Loucy (cell line): ENCODE results near the gene CCDC158.

Source experiments
- H2AFZ ChIP-seq: fragments of 200-600 bp; sonication (generic); 2 replicates; pipeline ENCODE4 v1.6.0; 2016; ENCODE audit warnings: antibody characterized with exemption, mild to moderate bottlenecking, low read length, moderate library complexity
- H3F3A ChIP-seq: fragments of 200-600 bp; 2 replicates; pipeline ENCODE4 v1.6.0; 2016; ENCODE audit warnings: antibody characterized with exemption, low read depth, mild to moderate bottlenecking
- H3K27me3 ChIP-seq: fragments of 200-600 bp; sonication (generic); 2 replicates; pipeline ENCODE4 v1.6.1; 2014; ENCODE audit warnings: low read length, mild to moderate bottlenecking; ENCODE audit not compliant: insufficient read depth, poor library complexity, severe bottlenecking
- H3K36me3 ChIP-seq: fragments of 200-600 bp; sonication (generic); 2 replicates; pipeline ENCODE4 v1.6.1; 2016; ENCODE audit warnings: low read length; ENCODE audit not compliant: insufficient read depth
- H3K4me1 ChIP-seq: fragments of 200-600 bp; sonication (generic); 2 replicates; pipeline ENCODE4 v1.5.1; 2014; ENCODE audit warnings: low read length, mild to moderate bottlenecking; ENCODE audit not compliant: insufficient read depth, poor library complexity, severe bottlenecking
- H3K4me2 ChIP-seq: fragments of 200-600 bp; sonication (generic); 2 replicates; pipeline ENCODE4 v1.6.0; 2014; ENCODE audit warnings: antibody characterized with exemption, low read length, low read depth, mild to moderate bottlenecking; ENCODE audit not compliant: poor library complexity, severe bottlenecking
- H3K4me3 ChIP-seq: fragments of 200-600 bp; sonication (generic); 2 replicates; pipeline ENCODE4 v1.5.1; 2014; ENCODE audit warnings: low read length, mild to moderate bottlenecking, mixed read lengths; ENCODE audit not compliant: poor library complexity, severe bottlenecking
- H3K79me2 ChIP-seq: fragments of 200-600 bp; sonication (generic); 2 replicates; pipeline ENCODE4 v1.6.1; 2014; ENCODE audit warnings: low read length; ENCODE audit not compliant: insufficient read depth
- H3K9ac ChIP-seq: fragments of 200-600 bp; sonication (generic); 2 replicates; pipeline ENCODE4 v1.6.0; 2014; ENCODE audit warnings: mild to moderate bottlenecking, low read depth, low read length, moderate library complexity; ENCODE audit not compliant: poor library complexity, severe bottlenecking
- H3K9me2 ChIP-seq: fragments of 200-600 bp; sonication (generic); replicated peaks from 2 replicates; pipeline ENCODE4 v1.6.1; 2016; ENCODE audit warnings: low read depth, low read length, mixed read lengths
- H3K9me3 ChIP-seq: fragments of 200-600 bp; sonication (generic); 2 replicates; pipeline ENCODE4 v1.6.1; 2014; ENCODE audit warnings: mild to moderate bottlenecking, antibody characterized with exemption, low read length, low read depth; ENCODE audit not compliant: insufficient read depth
- H4K20me1 ChIP-seq: fragments of 200-600 bp; sonication (generic); 2 replicates; pipeline ENCODE4 v1.6.0; 2014; ENCODE audit warnings: antibody characterized with exemption, low read length, mild to moderate bottlenecking; ENCODE audit not compliant: insufficient read depth, poor library complexity, severe bottlenecking
- CTCF ChIP-seq: fragments of 200-600 bp; sonication (generic); conservative IDR thresholded peaks from 2 replicates; pipeline ENCODE4 v1.5.1; 2014; ENCODE audit warnings: mild to moderate bottlenecking, antibody characterized with exemption, low read length
- EZH2phosphoT487 ChIP-seq: fragments of 200-600 bp; IDR thresholded peaks from 2 replicates; pipeline ENCODE4 v1.6.1; 2018; ENCODE audit warnings: antibody characterized with exemption, mild to moderate bottlenecking, moderate library complexity, borderline replicate concordance

The CCDC158 gene

GRCh38 chr4:76442807-76443206 is 21.9 kb upstream of the CCDC158 start:
- H4K20me1 ChIP-seq: no peaks in the 10 kb centered on the region
- H2AFZ ChIP-seq: no peak overlapping the region
- H3K4me1 ChIP-seq: no peaks in the 10 kb centered on the region
- H3F3A ChIP-seq: no peaks in the 10 kb centered on the region
- H3K27me3 ChIP-seq: no peaks in the 10 kb centered on the region
- H3K4me3 ChIP-seq: no peak overlapping the region
- no peaks in the 10 kb centered on the region for H3K9me3 ChIP-seq
- H3K79me2 ChIP-seq: no peaks in the 10 kb centered on the region
- no peak for TF ChIP-seq EZH2phosphoT487
- TF ChIP-seq CTCF: no peak
- no peaks in the 10 kb centered on the region for H3K9me2 ChIP-seq
- no peak overlapping the region for H3K9ac ChIP-seq
- no peaks in the 10 kb centered on the region for H3K36me3 ChIP-seq
- H3K4me2 ChIP-seq: no peak overlapping the region

- Histone ChIP-seq H4K20me1 (no peaks in the 10 kb centered on the region), H3K9me3 (no peaks in the 10 kb centered on the region)
Observed at GRCh38 chr4:76441881-76442280, 20.9 kb upstream of the CCDC158 start.

GRCh38 chr4:76439491-76439890 is 18.6 kb upstream of the CCDC158 start:
- TF ChIP-seq EZH2phosphoT487 (no peak), CTCF (no peak)
- Histone ChIP-seq H3K9me2 (no peaks in the 10 kb centered on the region), H3K9ac (no peak overlapping the region), H3K4me3 (no peak overlapping the region), H4K20me1 (no peaks in the 10 kb centered on the region), H3K36me3 (no peaks in the 10 kb centered on the region), H3F3A (no peaks in the 10 kb centered on the region), H3K4me2 (no peak overlapping the region), H3K27me3 (no peaks in the 10 kb centered on the region), H2AFZ (no peak overlapping the region), H3K4me1 (peaks cover 8% of the 10 kb centered on the region), H3K9me3 (no peaks in the 10 kb centered on the region), H3K79me2 (no peaks in the 10 kb centered on the region)

More at GRCh38 chr4:76441881-76442280, 20.9 kb upstream of the CCDC158 start:
- H3K4me3 ChIP-seq: no peak overlapping the region
- H3K27me3 ChIP-seq: no peaks in the 10 kb centered on the region
- no peaks in the 10 kb centered on the region for H3K36me3 ChIP-seq
- TF ChIP-seq CTCF: no peak
- TF ChIP-seq EZH2phosphoT487: no peak
- H3F3A ChIP-seq: no peaks in the 10 kb centered on the region
- no peak overlapping the region for H3K9ac ChIP-seq
- no peak overlapping the region for H3K4me2 ChIP-seq
- no peaks in the 10 kb centered on the region for H3K79me2 ChIP-seq
- H2AFZ ChIP-seq: no peak overlapping the region
- H3K9me2 ChIP-seq: no peaks in the 10 kb centered on the region
- no peaks in the 10 kb centered on the region for H3K4me1 ChIP-seq
